Esophagus squamous epithelium (tissue), 5 donors: ENCODE data around the gene SPATA19. TPM values are rescaled to one million over a fixed set of nuclear protein-coding genes. Genes with fewer than 3 reads are reported as not detected.

Experiments used
- DNase-seq: peaks from one replicate; lab custom pipeline; 2025; lab: John Stamatoyannopoulos, UW
- H3K27ac ChIP-seq, 4 donors: fragments of 200-600 bp; sonication (generic); one replicate each; pipeline ENCODE4 v1.5.1; 2016 to 2019; ENCODE audit warnings: mild to moderate bottlenecking in 1 of 4
- H3K27me3 ChIP-seq, 4 donors: fragments of 200-600 bp; sonication (generic); 1 replicate in 3 of 4; 2 replicates in 1 of 4; pipeline versions ENCODE4 v1.5.1 to v1.6.0; 2017 to 2021; ENCODE audit warnings: antibody characterized with exemption in 1 of 4
- H3K36me3 ChIP-seq, 3 donors: fragments of 200-600 bp; sonication (generic); one replicate each; pipeline ENCODE4 v1.5.1; 2016 to 2019
- H3K4me1 ChIP-seq, 3 donors: fragments of 200-600 bp; sonication (generic); one replicate each; pipeline ENCODE4 v1.5.1; 2017 to 2019
- H3K4me3 ChIP-seq, 4 donors: fragments of 200-600 bp; sonication (generic); 1 replicate in 3 of 4; 2 replicates in 1 of 4; pipeline ENCODE4 v1.5.1; 2016 to 2019; ENCODE audit warnings: mild to moderate bottlenecking in 2 of 4, moderate library complexity in 1 of 4
- H3K9me3 ChIP-seq, 3 donors: fragments of 200-600 bp; sonication (generic); one replicate each; pipeline ENCODE4 v1.5.1; 2016 to 2019
- POLR2A ChIP-seq, 4 donors: fragments of 450-650 bp; IDR thresholded peaks; one replicate each; pipeline ENCODE4 v1.6.1; 2017; ENCODE audit warnings: antibody characterized with exemption in 4 of 4, mild to moderate bottlenecking in 4 of 4, moderate library complexity in 3 of 4
- WGBS, 2 donors: methylation state at CpG; one replicate each; pipeline ENCODE4 v1.1.5; 2018; 5-methylcytosine and 5-hydroxymethylcytosine counted together
- intact Hi-C: fragments of 100-400 bp; cut with DNase I; formaldehyde crosslinking; loops from one replicate; pipeline ENCODE4 v1.15.0; 2022
- total RNA-seq, 4 donors: library from RNA; depleted of rRNA; stranded (reverse); fragments of >200 nt; gene quantifications; one replicate each; pipeline ENCODE4 v1.1.0, GENCODE V29; 2016
- TF ChIP-seq, protein P1 (sequence below), 6 experiments: fragments of 450-650 bp in 4 of 6; fragments of 200-600 bp in 2 of 6; sonication (generic) in 2 of 6; IDR thresholded peaks; one replicate each; pipeline ENCODE4 v1.5.1; 2016 to 2019; ENCODE audit warnings: antibody characterized with exemption in 6 of 6, mild to moderate bottlenecking in 4 of 6, moderate library complexity in 4 of 6
- donor health status: DM: yes; HTN: yes; CAD: no.

The SPATA19 gene
- total RNA-seq, 4 donors from 2014 or later: not detected

DNA sequence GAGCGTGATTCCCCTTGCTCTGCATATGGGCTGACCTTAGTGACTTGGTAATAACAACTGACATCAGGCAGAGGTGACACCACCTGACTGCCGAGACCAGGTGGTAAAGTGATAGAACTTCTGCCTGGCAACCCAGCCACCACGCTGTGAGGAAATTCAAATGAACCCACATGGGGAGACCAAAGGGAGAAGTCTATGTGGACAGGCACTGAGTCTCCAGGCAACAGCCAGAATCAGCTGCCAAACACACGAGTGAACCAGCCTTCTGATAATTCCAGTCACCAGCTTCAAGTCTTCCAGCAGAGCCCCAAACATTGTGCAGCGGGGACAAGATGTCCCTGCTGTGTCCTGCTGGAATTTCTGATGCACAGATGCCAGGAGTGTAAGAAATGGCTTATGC, 29.7 kb downstream of the SPATA19 start:
- 44 to 50% methylated on average over 2 to 4 of the region's 5 CpGs for WGBS, 2 donors
- H3K4me1 ChIP-seq: peaks cover 0 to 18% (median 0%) of the 10 kb centered on the region in 3 donors
- no peak for TF ChIP-seq POLR2A (IDR thresholded peaks at IDR 0.05)
- TF ChIP-seq, protein P1, sequence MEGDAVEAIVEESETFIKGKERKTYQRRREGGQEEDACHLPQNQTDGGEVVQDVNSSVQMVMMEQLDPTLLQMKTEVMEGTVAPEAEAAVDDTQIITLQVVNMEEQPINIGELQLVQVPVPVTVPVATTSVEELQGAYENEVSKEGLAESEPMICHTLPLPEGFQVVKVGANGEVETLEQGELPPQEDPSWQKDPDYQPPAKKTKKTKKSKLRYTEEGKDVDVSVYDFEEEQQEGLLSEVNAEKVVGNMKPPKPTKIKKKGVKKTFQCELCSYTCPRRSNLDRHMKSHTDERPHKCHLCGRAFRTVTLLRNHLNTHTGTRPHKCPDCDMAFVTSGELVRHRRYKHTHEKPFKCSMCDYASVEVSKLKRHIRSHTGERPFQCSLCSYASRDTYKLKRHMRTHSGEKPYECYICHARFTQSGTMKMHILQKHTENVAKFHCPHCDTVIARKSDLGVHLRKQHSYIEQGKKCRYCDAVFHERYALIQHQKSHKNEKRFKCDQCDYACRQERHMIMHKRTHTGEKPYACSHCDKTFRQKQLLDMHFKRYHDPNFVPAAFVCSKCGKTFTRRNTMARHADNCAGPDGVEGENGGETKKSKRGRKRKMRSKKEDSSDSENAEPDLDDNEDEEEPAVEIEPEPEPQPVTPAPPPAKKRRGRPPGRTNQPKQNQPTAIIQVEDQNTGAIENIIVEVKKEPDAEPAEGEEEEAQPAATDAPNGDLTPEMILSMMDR (IDR thresholded peaks at IDR 0.05): no peak
- DNase-seq: no peak
- no peak overlapping the region for H3K27ac ChIP-seq
- no peaks in the 10 kb centered on the region for H3K9me3 ChIP-seq
- no peak overlapping the region for H3K4me3 ChIP-seq
- peaks cover 0 to 40% (median 0%) of the 10 kb centered on the region in 4 donors for H3K27me3 ChIP-seq
- intact Hi-C loops: no loop called here
- H3K36me3 ChIP-seq: no peaks in the 10 kb centered on the region

DNA sequence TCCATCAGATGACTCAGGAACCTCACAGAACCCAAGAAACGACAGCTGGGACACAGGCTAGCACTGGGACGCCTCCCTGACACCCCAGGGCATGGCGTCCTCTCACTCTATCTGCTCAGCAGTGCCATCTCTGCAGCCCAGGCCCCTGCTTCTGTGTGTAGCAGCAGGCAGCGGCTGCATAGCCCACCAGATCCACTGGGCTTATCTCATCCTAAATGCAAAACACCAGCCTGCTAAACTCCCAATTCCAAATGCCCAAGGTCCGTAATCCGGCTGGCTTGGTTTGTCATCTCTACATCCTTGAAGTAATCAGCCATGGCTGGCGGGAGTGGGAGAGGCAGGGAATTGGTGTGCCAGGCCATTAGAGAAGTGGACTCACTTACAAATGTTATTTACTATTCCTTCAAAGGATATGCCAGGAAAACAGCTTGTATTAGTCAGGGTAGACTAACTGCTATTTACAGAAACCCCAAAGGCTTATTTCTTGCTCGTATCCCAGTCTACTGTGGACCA, 30.7 kb downstream of the SPATA19 start:
- peaks cover 0 to 18% (median 0%) of the 10 kb centered on the region in 3 donors for H3K4me1 ChIP-seq
- peaks cover 0 to 48% (median 0%) of the 10 kb centered on the region in 4 donors for H3K27me3 ChIP-seq
- DNase-seq: no peak
- no peaks in the 10 kb centered on the region for H3K9me3 ChIP-seq
- H3K27ac ChIP-seq: no peak overlapping the region
- intact Hi-C loops: no loop called here
- H3K36me3 ChIP-seq: no peaks in the 10 kb centered on the region
- no peak overlapping the region for H3K4me3 ChIP-seq
- no peak for TF ChIP-seq POLR2A (IDR thresholded peaks at IDR 0.05)
- TF ChIP-seq, protein P1 (IDR thresholded peaks at IDR 0.05): no peak
- 63 to 74% methylated on average over 6 to 8 of the region's 8 CpGs for WGBS, 2 donors

DNA sequence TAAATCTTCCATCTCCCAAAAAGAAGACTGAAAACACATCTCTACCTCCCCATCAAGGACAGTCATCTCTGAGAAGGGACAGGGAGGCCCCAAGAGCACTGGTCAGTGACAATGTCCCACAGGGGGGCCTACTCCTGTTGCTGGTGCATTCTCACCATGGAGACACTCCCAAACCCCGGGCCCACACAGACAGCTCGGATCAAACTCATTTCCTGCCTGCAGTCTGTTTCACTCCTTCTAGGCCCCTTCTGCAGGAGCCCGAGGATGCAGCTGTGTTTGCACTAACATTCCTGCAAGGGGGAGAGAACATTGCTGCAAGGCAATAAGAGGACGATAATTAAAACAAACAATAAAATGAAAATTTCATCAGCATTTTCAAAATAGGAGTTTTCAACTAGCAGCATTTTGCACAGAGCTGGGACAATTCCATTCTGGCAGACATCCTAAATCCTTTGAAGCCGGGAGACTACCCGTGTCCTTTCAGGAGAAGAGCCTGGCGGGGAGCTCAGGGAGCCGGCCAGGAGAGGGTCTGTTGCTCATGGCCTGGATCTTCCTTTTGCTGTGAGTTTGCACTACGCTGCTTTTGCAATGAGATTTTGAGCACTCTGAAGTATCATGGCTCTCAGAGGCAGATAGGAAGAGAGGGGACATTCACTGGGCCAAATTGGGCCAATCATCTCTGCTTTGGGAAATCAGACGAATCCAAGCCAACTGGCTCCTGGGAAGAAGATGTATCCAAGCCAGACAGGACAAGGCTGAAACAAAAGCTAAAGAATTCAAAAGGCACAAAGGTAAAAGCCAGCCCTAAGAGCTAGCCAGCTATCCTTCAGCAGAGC, 33.2 kb downstream of the SPATA19 start:
- no peak overlapping the region for H3K4me3 ChIP-seq
- intact Hi-C loops: no loop called here
- 57 to 58% methylated on average over 7 to 8 of the region's 10 CpGs for WGBS, 2 donors
- DNase-seq: no peak
- H3K27me3 ChIP-seq: peaks cover 0 to 63% (median 2%) of the 10 kb centered on the region in 4 donors
- no peaks in the 10 kb centered on the region for H3K36me3 ChIP-seq
- H3K4me1 ChIP-seq: peaks cover 0 to 13% (median 0%) of the 10 kb centered on the region in 3 donors
- TF ChIP-seq, protein P1 (IDR thresholded peaks at IDR 0.05): no peak
- no peak for TF ChIP-seq POLR2A (IDR thresholded peaks at IDR 0.05)
- no peaks in the 10 kb centered on the region for H3K9me3 ChIP-seq
- no peak overlapping the region for H3K27ac ChIP-seq

DNA sequence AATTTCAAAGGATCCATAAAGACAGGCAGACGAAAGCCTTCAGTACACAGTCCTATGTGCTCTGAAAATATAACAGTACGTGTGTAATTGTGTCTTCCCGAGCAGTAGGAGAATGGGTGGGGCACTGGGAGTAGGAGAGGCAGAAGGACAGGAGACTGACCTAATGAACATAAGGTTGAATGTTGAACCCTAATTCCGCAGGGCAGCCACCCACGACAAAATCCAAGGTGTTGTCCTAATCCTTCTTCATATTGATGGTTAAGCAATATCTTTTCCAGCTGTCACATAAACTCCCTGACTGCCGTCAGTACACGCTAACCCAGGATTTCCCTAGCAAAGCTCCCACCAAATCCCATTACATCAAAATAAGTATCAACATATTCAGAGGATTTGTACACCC, 34.5 kb downstream of the SPATA19 start:
- no peak overlapping the region for H3K27ac ChIP-seq
- H3K9me3 ChIP-seq: no peaks in the 10 kb centered on the region
- peaks cover 0 to 51% (median 2%) of the 10 kb centered on the region in 4 donors for H3K27me3 ChIP-seq
- intact Hi-C loops: no loop called here
- H3K36me3 ChIP-seq: no peaks in the 10 kb centered on the region
- H3K4me3 ChIP-seq: no peak overlapping the region
- WGBS, 2 donors: 76 to 79% methylated on average over 7 of the region's 7 CpGs
- no peak for DNase-seq
- H3K4me1 ChIP-seq: peaks cover 0 to 13% (median 0%) of the 10 kb centered on the region in 3 donors
- no peak for TF ChIP-seq POLR2A (IDR thresholded peaks at IDR 0.05)
- TF ChIP-seq, protein P1 (IDR thresholded peaks at IDR 0.05): no peak
